NCI-H510A treated with DMSO at 0.1 percent for 48 hours (cell line): ENCODE measurements around the gene MUC5B.

Experiments used
- DNase-seq: peaks from one replicate; lab custom pipeline; 2025; lab: John Stamatoyannopoulos, UW

MUC5B gene

DNA sequence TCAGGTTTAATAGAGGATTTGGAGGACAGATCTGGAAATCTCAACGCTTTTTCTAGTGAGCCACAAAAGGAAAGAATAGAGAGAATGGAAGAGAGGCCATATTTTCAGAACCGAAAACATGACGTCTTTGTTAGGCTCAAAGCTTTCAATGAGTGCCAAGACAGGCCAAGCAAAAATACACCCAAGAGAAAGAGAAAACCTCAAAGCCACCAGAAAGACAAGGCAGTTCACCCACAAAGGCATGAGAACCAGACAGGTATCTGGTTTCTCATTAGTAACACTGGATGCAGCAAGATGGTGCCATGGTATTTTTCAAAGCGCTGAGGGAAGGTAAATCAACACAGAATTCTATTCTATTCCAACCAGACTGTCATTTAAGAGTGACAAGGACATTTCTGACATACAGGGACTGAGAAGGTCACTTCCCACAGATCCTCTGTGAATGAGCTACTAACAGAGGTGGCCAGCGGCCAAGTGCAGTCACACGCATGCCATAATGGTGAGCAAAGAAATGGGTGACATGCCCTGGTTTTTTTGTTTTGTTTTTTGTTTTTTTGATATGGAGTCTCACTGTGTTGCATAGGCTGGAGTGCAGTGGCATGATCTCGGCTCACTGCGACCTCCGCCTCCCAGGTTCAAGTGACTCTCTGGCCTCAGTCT is 44.7 kb downstream of the MUC5B start:
- no peak for DNase-seq

DNA sequence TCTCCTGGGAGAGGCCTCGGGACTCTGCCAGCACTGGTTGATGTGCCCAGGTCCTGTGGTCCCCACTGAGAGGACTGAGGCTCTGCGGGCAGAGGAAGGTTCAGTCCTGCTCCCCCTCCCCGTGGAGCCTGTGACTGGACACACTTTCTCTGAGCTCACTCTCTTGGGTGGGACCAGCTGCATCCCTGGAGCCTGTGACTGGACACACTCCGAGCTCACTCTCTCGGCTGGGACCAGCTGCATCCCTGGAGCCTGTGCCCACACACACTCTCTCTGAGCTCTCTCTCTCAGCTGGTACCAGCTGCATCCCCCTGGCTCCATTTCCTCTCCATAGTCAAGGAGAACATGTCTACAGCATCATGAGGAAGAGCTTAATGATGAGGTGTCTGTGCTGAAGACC is 47.1 kb downstream of the MUC5B start:
- no peak for DNase-seq

DNA sequence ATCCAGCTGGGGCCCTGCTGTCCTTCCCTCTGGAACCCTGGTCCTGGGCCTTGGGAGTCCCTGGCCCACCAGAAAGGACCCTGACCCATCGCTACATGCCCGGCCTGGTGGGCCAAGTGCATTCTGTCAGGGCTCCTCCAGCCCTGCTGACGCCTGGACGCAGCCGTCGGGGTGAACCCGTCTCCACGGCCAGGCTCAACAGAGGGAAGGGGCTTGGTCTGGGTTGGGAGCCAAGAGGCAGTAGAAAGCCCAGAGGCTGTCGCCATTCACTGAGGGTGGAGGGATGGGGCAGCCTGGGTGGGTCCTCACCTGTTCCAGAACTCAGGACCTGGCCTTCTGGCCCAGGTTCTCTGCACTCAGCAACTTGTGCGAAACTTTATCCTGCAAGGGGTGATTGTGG is 47.6 kb downstream of the MUC5B start:
- no peak for DNase-seq

DNA sequence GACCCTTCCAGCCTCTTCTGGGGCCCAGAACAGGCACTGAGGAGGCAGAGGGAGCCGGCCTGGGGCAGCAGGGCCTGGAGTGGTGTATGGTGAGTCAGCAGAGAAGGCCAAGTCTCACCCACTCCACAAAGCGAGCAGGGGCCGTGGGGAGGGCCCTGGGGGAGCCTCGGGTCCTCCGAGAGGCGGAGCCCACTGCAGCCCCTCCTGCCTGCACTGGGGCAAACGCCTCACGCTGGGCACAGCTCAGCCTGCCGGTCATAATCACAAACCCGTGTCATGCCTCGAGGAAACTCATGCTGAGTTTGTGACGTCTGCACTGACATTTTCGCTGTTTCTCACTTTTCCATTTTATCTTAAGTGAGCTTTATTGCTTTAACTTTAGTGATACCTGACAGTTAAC is 48.1 kb downstream of the MUC5B start:
- no peak for DNase-seq

DNA sequence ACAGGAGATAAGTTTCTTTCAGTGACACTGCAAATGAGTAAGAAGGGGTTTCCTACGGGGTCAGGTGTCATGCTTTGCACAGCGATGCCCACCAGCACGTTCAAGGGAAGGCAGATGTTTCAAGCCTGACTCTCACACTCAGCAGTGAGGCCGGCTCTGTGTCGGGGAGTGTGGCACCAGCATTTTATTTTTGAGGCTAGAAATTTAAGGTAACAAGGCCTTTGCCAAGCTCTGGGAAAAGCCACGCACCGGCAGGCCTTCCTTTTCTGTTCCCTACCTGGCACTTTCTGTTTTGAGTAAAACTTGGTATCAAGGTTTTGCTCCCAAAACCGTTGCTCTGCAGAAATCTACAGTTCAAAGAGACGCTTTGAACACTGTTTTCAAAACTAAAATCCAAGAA is 48.5 kb downstream of the MUC5B start:
- DNase-seq: no peak

DNA sequence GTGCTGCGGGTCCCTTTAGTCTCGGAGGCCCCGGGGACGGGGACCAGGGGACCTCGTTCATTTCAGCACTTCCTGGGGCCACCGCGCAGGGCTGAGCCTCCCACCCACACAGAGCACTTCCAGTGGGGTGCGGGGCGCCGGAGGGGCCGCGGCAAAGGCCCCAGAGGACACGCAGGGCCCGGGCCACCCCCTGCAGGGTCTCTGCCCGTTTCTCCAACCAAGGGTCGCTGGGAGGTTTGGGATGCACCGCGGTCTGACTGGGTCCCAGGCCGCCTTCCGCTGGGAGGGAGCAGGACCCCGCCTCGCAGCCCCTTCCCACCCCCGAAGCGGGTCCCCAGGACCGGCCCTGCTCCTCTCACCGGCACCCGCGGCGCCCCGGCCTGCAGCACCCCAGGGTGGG is 49.1 kb downstream of the MUC5B start:
- no peak for DNase-seq

DNA sequence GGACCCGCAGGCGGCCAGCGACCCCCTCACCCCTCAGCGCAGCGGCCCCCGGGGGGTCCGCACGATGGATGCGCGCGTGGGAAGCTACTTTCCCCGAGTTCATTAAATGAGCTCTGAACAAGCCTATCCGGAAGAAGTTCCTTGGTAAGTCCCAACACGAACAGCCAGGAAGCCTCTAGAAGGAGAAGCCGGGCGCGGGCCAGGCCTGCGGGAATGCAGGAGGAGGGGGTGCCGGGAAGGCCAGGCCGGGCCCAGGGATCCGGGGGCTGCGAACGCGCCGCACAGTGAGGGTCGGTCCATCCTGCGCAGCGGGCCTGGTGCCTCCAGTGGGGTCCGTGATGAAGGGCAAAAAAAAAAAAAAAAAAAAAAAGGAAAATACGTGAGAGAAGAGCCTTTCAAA is 49.7 kb downstream of the MUC5B start:
- no peak for DNase-seq

DNA sequence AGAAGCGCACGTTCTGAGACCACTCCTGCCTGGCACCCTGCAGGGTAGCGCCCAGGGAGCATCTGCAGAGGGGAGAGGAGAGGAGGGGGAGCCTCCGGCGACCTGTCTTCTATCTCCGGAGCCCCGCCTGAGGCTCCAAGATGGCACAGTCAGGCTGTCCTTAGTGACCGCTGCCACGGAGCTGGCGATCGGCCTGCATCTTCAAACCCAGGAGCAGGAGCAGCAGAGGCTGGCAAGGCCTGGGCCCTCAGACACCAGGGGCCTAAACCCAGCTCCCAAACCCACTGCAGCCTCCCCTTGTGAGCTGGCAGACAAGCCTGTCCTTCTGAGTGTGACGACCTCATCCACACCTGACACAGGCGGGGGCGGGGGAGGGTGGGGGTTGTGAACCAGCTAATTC is 51.6 kb downstream of the MUC5B start:
- DNase-seq: no peak

DNA sequence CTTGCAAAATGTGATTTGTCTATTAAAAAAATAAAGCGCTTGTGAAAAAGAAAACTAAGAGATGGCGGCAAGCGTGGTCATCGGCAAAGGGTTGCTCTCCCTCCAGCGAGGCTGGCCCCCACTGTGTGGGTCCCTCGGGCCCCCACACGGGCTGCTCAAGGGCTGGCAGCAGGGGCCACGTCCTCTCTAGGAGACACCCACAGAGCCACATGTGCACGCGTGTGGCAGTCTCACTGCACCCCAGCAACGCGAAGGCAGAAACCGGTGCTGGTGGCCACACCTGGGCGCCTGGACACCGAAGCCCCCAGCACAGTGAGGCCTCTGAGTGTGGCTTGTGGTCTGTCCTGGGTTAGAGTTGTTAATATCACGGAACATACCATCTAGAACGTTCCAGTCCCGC is 52.2 kb downstream of the MUC5B start:
- DNase-seq: no peak

DNA sequence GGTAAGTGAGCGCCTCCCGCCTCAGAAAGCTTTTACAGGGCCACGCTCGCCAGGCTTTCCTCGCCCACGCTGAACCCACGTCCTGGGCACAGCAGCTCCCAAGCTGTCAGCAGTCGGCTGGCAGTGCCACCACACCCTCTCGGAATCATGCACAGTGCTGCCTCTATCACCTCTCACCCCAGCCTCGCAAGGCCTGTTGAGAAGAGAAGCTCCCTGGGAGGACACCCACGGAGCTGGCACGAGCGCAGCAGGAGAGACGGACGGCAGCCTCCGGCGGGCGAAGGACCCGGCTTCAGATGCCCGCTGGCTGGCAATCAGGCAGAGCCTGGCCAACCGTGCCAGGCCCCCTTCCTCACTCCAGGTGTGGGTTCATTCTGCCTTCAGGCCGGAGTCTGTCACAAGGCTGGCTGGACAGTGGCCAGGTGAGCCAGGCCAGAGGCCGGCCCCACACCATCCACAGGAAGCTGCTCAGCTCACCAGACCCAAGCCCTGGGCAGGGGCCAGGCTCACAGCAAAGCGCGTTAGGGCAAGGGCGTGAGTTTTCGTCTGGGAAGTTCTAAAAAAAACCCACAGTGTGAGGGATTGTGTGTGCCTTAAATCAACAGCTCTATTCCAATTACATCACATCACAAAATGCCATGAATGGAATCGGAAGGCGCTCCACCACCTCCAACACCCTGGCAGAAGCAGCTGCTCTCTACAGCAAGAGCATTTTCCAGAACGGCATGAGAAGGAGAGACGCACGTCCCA is 53.4 kb downstream of the MUC5B start:
- no peak for DNase-seq

DNA sequence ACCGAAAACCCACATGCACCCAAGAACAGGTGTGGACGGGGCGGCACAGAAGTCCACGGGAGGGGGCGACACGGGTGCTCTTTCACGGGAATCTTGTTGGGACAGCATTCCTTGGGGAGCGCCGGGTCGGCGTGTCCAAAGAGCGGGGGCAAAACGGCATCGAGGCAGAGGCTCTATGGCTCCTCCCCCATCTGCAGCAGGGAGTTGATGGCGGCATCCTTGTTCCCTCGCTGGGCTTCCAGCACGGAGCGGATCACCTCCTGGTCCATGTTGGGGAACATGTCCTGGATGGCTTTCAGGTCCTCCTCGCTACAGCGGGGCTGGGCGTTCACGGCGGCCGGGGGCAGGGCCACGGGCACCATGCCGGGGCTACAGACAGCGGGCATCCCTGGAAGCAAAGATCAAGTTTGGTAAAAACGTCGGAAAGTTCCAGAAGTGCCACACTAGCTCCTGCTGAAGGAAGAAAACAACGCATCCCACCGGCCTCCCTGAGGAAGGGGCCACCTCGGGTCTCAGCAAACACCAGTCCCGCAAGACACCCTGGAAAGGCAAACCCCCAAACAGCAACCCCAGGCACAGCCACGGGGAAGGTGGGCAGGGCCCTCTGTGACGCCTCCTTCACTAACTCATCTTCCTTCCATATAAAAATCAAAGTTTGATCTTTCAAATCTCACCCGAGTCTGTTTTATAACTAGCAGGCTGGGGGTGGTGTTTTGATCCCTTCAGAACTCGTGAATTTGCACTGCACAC is 54.2 kb downstream of the MUC5B start:
- no peak for DNase-seq

DNA sequence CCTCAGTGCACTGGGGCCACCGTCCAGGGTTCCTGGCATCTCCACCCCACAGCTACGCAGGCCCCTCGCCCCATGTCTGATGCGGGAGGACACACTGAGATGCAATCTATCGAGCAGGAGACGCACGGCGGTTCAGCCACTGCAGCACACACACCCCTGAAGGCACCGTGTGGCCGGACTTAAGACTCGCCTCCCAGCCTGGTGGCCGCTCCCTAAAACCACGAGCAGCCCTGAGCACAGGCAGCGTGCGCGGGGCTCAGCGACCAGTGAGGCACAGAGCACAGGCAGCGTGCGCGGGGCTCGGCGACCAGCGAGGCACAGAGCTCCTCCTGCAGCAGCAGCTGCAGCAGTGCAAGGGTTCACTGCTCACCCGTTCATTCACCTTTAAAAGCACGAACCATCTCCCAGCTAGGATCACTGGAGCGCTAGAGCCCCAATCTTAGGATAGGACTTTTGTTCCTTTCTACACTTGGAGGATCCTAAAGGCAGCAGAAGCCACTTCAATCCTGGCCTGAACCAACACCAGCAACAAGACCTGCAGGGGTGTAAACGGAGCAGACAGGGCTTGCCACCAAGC is 55.2 kb downstream of the MUC5B start:
- DNase-seq: no peak

DNA sequence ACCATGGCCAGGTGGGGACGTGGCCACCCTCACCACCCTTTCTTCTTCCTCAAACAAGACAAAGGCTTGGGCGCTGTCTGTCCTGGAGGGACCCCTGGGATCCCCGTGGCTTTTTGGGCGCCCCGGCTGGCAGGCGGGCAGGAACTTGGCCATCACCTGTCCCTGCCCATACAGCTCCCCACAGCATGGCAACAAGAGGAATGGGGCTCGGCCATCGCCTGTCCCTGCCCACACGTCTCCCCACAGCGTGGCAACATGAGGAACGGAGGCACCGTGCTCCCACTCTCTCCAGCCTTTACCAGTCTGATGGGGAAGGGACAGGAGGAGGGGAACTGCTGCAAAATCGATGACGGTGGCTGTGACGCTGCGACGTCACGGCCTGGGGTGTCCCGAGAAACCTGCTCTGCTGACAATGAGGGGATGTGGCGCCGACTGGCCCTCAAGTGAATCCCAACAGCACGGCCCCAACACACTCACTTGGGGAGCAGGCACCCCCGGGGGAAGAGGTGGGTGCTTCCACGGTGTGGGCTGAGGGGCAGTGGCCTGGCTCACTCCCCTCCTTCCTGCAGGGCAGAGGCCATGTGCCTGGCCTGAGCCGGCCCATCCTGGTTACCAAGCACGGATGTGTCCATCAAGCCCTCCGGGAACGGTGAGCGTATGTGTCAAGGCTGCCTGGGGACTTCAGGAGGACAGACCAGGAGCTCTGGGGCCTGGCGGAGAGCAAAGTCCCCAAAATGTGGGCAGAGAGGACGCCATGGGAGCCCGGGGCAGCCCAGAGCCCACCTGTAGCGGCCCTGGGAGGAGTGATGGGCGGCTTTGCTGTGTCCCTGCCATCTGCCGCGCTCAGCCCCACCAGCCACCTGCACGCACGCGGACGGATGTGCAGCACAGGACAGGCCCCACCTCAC is 56.2 kb downstream of the MUC5B start:
- no peak for DNase-seq

DNA sequence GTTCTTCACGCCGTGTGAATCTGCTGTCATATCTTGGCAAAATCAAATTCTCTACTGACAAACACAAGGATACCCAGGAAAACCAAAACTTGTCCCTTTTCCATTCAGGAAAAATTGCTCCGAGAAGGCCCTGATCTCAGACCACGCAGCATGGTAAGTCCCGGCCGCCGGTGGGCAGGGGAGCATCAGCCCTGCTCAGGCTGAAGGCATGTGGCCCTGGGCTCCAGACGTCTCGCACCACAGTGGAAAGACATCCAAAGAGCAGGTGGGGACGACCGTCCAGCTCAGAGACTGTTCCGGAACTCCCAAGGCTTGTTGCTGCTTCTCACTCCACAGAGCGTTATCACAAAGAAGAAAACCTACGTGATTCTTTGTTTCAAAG is 56.8 kb downstream of the MUC5B start:
- DNase-seq: no peak

DNA sequence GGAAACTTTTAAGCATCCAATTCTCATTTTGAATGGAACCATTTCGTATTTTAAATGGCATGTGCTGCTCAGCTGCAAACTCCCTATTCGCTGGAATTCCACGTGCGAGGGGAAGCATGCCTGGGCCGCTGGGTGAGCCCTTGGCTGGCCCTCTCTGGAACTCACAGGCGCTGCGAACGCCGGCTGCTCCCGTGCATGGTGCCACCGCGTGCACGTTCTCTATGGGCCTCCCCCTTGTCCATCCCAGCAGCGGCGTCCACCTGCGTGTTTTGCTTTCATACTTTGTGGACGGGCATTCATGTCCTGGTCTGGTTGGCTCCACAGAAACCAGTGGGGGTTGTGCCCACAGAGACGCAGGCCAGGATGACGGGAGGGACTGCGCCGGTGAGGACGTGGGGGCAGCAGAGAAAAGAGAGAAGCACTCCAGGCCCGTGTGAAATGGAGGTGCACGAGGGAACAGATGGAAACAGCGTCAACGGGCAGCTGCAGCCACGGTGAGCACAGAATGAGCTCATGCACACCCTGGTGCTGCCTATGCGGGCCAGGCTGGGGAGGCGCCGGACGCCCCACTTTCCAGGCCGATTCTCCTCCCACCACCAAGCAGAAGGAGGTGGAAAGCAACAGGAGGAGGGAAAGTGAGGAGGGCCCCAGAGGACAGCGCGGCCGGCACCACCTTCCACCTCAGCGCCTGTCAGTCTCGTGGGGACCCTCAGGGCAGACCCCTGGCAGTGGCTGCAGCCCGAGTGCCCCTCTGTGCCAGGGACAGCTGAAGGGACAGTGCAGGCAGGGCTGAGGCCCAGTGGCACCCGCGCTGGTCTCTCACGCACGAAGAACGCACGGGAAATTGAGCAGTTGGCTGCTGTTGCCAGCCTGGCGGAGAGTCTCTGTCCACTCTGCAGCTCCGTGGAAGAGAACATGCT is 57.5 kb downstream of the MUC5B start:
- DNase-seq: no peak

DNA sequence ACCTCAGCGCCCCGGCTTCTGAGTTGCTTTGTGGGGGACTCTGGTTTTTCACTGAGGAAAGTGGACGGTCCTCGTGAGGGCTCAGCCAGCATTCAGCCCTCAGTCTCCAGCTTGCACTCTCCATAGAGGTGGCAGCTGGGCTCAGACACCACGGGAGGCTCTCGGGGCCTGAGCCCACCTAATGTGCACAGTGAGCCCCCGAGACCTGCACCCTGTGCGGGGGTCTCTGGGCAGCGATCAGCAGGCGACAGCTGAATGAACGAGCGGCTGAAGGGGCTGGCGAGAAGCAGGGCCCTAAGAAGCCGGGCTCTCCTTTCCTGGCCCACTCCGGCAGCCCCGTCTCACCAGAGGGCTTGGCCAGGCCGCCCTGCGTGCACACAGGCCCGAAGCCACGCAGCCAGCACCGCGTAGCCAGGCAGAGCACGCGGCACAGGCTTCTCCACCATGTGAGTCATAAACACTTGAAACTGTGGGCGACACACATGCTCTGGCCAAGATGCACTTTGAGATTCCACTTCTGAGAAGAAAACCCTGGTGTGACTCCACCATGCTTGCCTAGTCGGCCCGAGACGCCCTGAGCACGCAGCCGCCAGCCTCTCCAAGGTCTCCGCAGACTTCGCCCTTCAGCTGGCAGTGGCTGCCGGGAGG is 58.6 kb downstream of the MUC5B start:
- no peak for DNase-seq

DNA sequence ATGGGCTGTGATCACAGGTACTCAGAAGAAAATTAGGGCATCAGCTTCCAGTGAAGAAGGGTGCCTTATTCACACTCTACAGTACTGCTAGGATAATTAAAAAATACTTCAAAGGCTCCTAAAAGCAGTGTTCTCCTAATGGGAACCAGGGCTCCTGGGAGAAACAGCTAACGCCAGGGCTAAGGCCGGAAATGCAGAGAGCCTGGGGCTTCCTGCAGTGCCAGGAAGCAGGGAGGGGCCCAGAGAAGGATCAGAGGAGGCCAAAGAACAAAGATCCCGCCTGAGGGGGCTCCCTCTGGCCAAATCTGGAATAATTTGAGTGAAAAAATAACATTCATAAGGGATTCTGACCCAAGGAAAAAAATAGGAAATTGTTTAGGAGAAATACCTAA is 59.1 kb downstream of the MUC5B start:
- DNase-seq: no peak

DNA sequence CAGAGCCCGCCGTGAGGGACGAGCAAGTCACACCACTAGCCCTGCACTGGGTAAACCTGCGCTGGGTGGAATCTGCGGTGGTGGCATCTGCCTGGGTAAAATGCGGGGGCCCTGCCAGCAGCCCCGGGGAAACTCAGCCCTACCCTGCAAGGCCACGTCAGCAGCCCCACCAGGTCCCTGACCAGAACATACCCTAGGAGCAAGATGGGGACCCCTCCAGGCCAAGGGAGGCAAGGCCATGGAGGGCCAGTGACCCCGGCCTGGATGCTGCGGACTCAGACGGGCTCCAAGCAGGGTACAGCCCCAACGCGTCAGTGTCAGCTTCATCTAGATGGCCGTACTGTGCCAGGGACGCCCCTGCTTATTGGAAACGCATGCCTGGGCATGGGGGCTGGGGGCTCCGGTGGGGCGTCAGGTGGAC is 60.2 kb downstream of the MUC5B start:
- DNase-seq: no peak

DNA sequence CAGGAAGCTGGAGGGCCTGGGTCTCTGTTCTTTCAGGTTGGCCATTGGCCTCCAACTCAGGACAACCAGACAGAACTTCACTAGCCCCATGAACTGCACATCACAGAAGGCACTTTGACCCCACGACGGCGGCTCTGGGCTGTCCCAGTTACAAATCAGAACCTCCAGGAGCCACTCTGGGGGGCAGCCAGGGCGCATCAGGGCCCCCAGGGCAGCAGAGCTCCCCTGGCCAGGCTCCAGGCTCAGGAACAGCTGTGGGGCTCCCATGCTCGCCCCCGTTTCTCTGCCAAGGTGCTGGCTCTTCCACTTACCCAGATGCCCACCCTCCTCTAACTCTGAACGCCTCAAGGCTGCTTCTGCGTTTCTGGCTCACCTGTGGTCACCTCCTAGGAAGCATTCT is 61.0 kb downstream of the MUC5B start:
- DNase-seq: no peak

DNA sequence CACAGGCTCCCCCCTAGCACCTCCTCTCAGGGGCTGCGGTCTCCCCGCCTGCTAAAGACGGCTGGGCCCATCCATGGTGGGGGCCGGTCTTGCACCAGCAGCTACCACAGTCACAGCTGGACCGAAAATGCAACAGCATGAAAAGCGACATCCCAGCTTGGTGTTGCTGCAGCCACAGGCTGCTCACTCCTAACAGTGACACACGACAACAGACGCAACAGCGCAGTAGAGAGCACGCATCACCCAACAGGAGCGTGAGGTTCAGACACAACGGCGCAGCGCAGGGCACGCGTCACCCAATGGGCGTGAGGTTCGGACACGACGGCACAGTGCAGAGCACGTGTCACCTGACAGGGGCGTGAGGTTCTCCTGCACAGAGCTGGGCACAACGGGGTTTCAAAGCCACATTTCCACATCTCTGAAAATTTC is 62.5 kb downstream of the MUC5B start:
- no peak for DNase-seq
